Stimulated activated CD8-positive, alpha-beta memory T cell treated with anti-CD3 and anti-CD28 coated beads, Interleukin-12 subunit alpha, Interleukin-12 subunit beta, amount 100 ng/mL, for 1 hour (primary cell): ENCODE measurements around the gene NOG.

Source experiments
- DNase-seq: peaks from one replicate; pipeline ENCODE4 v3.0.0-alpha.2; 2020; ENCODE audit warnings: low read depth

NOG gene

GRCh38 chr17:56638591-56639051 lies 45.1 kb downstream of the NOG start:
- DNase-seq, result no peak

DNA sequence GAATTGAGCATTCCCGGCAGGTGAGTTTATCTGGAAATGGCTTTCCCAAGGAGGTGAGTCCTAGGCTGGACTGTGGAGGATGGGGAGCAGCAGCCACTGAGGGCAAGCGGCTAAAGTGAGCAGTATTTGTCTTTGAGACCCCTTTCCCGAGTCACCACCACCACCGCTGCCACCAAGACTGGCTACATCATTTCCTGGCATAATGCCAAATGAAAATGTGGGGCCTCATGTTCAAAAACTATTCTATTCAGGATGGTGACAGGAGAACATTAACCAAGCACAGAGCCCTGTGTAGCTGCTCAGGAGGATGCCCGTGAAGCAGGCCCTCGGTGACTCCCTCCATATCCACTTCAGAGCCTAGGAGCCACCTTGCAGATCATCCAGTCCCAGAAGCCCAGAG lies 46.0 kb downstream of the NOG start:
- DNase-seq, result no peak

GRCh38 chr17:56640116-56640515 lies 46.6 kb downstream of the NOG start:
- DNase-seq, result no peak

DNA sequence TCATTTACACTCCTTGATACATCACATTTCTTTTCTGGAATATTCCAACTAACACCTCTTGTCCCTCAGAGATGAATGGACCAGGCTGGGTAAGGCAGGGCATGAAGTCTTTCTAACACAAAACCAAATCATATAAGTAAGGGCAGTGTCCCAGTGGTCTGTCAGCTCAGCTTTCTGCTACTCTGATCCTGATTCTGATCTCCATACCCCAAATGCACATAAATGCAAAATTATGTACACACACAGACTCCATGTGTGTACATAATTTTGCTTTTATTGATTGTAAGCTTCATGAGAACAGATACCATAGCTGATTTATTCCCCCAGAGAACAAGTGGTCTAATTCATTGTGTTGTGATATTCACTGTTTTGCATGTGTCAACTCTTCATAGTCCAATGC lies 47.9 kb downstream of the NOG start:
- no peak for DNase-seq

DNA sequence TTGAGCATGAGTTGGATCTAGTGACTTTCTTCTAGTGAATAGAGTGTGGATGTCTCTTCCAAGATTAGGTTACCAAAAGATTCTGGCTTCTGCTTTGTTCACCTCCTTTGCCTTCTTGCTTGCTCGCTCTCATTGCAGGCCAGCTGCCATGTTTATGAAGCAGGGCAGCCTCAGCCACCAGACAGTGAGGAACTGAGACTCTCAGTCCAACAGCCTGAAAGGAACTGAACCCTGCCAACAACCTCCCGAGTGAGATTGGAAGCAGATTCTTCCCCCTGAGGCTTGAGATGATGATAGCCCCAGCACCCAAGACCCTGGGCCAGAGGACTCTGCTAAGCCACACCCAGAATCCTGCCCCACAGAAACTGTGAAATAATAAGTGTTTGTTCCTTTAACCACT lies 48.4 kb downstream of the NOG start:
- DNase-seq, result no peak

- no peak for DNase-seq
Observed at GRCh38 chr17:56642424-56642823, 48.9 kb downstream of the NOG start.
